ENCODE measurements around the gene PHEX. TPM values are rescaled to one million over a fixed set of nuclear protein-coding genes. Genes with fewer than 3 reads are reported as not detected.

The PHEX gene
- total RNA-seq, 4 donors from 2014 or later: 0.52 to 1.2 (median 0.65) TPM

GRCh38 chrX:22110729-22111494 is 78.8 kb downstream of the PHEX start:
- peak overlapping the region in 2 of 4 donors; percentile 56 to 71 for H3K27ac ChIP-seq (replicated peaks in 1 of 4)
- H3K27me3 ChIP-seq: no peaks in the 10 kb centered on the region
- H3K9me3 ChIP-seq: no peaks in the 10 kb centered on the region
- peaks cover 0 to 5% (median 2%) of the 10 kb centered on the region in 4 donors for H3K4me1 ChIP-seq
- TF ChIP-seq CTCF (IDR thresholded peaks at IDR 0.05): no peak
- TF ChIP-seq EP300 (IDR thresholded peaks at IDR 0.05): no peak
- TF ChIP-seq POLR2A (IDR thresholded peaks at IDR 0.05; ENCODE audit: low read depth): no peak
- WGBS: 50% methylated on average over 6 of the region's 6 CpGs
- no peak for DNase-seq (ENCODE audit: extremely low spot score)
- H3K4me3 ChIP-seq: no peak overlapping the region
- intact Hi-C loops (cut with DNase I): no loop called here
- no peaks in the 10 kb centered on the region for H3K36me3 ChIP-seq

- intact Hi-C loops (cut with DNase I): no loop called here
- TF ChIP-seq CTCF (IDR thresholded peaks at IDR 0.05) (no peak), POLR2A (IDR thresholded peaks at IDR 0.05; ENCODE audit: low read depth) (no peak), POLR2AphosphoS5 (IDR thresholded peaks at IDR 0.05) (no peak), EP300 (IDR thresholded peaks at IDR 0.05) (no peak)
- WGBS: 77% methylated on average over 7 of the region's 7 CpGs
- no peaks in the 10 kb centered on the region for H3K4me1 ChIP-seq
- no peak for DNase-seq (ENCODE audit: extremely low spot score)
- no peak overlapping the region for H3K27ac ChIP-seq (replicated peaks in 1 of 4)
- H3K4me3 ChIP-seq: no peak overlapping the region
- H3K9me3 ChIP-seq: no peaks in the 10 kb centered on the region
- H3K27me3 ChIP-seq: no peaks in the 10 kb centered on the region
- no peaks in the 10 kb centered on the region for H3K36me3 ChIP-seq
Observed at GRCh38 chrX:22116605-22117546, 84.8 kb downstream of the PHEX start.

- no peak overlapping the region for H3K27ac ChIP-seq (replicated peaks in 1 of 4)
- TF ChIP-seq POLR2AphosphoS5 (IDR thresholded peaks at IDR 0.05) (no peak), EP300 (IDR thresholded peaks at IDR 0.05) (no peak), POLR2A (IDR thresholded peaks at IDR 0.05; ENCODE audit: low read depth) (no peak), CTCF (IDR thresholded peaks at IDR 0.05) (no peak)
- intact Hi-C loops (cut with DNase I): no loop called here
- no peaks in the 10 kb centered on the region for H3K4me1 ChIP-seq
- no peaks in the 10 kb centered on the region for H3K27me3 ChIP-seq
- H3K4me3 ChIP-seq: no peak overlapping the region
- 46% methylated on average over 2 of the region's 2 CpGs for WGBS
- no peaks in the 10 kb centered on the region for H3K36me3 ChIP-seq
- H3K9me3 ChIP-seq: no peaks in the 10 kb centered on the region
- no peak for DNase-seq (ENCODE audit: extremely low spot score)
Observed at GRCh38 chrX:22117633-22118032, 85.5 kb downstream of the PHEX start.

GRCh38 chrX:22118161-22118830 is 86.2 kb downstream of the PHEX start:
- H3K4me3 ChIP-seq: no peak overlapping the region
- H3K4me1 ChIP-seq: no peaks in the 10 kb centered on the region
- intact Hi-C loops (cut with DNase I): no loop called here
- H3K27me3 ChIP-seq: no peaks in the 10 kb centered on the region
- DNase-seq (ENCODE audit: extremely low spot score): no peak
- TF ChIP-seq EP300 (IDR thresholded peaks at IDR 0.05) (no peak), CTCF (IDR thresholded peaks at IDR 0.05) (no peak), POLR2AphosphoS5 (IDR thresholded peaks at IDR 0.05) (no peak)
- H3K9me3 ChIP-seq: no peaks in the 10 kb centered on the region
- no peak overlapping the region for H3K27ac ChIP-seq (replicated peaks in 1 of 4)
- 73% methylated on average over 10 of the region's 10 CpGs for WGBS
- H3K36me3 ChIP-seq: no peaks in the 10 kb centered on the region

Measured in esophagus muscularis mucosa (tissue), 4 donors.